ENCODE results near the gene PTPRD. TPM values are rescaled to one million over a fixed set of nuclear protein-coding genes. Genes with fewer than 3 reads are reported as not detected.

The PTPRD gene
- total RNA-seq, 1 experiment from 2014 or later, result 32.5 TPM

DNA sequence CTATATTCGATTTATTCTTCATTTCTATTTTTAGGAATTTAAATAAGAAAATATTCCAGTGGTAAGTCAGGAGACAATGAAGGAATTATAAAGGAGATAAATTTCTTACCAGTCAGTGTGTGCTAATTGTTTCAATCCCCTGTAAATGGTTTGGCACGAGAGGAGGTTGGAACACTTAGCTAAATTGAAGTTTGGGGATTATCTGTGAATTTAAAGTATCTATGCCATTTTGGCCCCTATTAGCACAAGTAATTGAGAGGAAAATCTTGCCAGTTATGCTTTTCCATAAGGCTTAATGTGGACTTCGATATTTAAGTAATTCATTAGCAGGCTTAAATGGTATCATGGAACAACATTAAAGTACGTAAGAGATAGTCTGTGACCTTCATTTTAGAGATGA lies 860.8 kb downstream of the PTPRD start:
- Histone ChIP-seq H2BK120ac (ENCODE audit: low read depth, low read length, poor library complexity, severe bottlenecking) (no peak overlapping the region), H3K23me2 (ENCODE audit: insufficient read length, low read depth, low read length, poor library complexity, severe bottlenecking) (no peaks in the 10 kb centered on the region), H2BK15ac (ENCODE audit: low read depth, low read length) (no peak overlapping the region), H2AK5ac (ENCODE audit: insufficient read length, low read length) (no peak overlapping the region), H3K27ac (ENCODE audit: insufficient read length, low read depth, low read length) (no peak overlapping the region), H3K9ac (ENCODE audit: extremely low read depth, insufficient read length, low read length) (no peak overlapping the region), H4K5ac (ENCODE audit: insufficient read length, low read depth, low read length) (no peak overlapping the region), H2BK20ac (ENCODE audit: low read depth, low read length, poor library complexity, severe bottlenecking) (no peak overlapping the region), H3K23ac (ENCODE audit: insufficient read length, low read depth, low read length) (no peak overlapping the region), H4K8ac (replicated peaks; ENCODE audit: insufficient read length, low read depth, low read length) (no peak overlapping the region), H3K56ac (ENCODE audit: insufficient read length, low read depth, low read length) (no peak overlapping the region), H3K4me1 (ENCODE audit: insufficient read depth, low read length) (no peaks in the 10 kb centered on the region), H3T11ph (ENCODE audit: low read length) (no peak overlapping the region), H3K4ac (ENCODE audit: low read depth, low read length) (no peak overlapping the region), H3K4me2 (ENCODE audit: insufficient read depth, insufficient read length, low read length) (no peak overlapping the region), H3K18ac (ENCODE audit: insufficient read length, low read depth, low read length) (no peak overlapping the region), H4K91ac (ENCODE audit: insufficient read length, low read depth, low read length) (no peak overlapping the region), H3K9me3 (ENCODE audit: control insufficient read depth, low read depth, low read length) (no peaks in the 10 kb centered on the region), H2BK12ac (ENCODE audit: insufficient read length, low read depth, low read length) (no peak overlapping the region), H3K79me2 (ENCODE audit: insufficient read depth, low read length) (no peaks in the 10 kb centered on the region), H2AFZ (ENCODE audit: low read length) (no peak overlapping the region), H4K20me1 (ENCODE audit: control insufficient read depth, insufficient read depth, insufficient read length) (no peaks in the 10 kb centered on the region), H3K27me3 (ENCODE audit: insufficient read depth, low read length) (no peaks in the 10 kb centered on the region), H3K14ac (ENCODE audit: insufficient read depth, low read length) (no peak overlapping the region), H3K79me1 (ENCODE audit: insufficient read depth, low read depth, low read length, poor library complexity, severe bottlenecking) (no peaks in the 10 kb centered on the region), H2BK5ac (ENCODE audit: insufficient read length, low read length) (no peak overlapping the region)
- TF ChIP-seq, protein P1, sequence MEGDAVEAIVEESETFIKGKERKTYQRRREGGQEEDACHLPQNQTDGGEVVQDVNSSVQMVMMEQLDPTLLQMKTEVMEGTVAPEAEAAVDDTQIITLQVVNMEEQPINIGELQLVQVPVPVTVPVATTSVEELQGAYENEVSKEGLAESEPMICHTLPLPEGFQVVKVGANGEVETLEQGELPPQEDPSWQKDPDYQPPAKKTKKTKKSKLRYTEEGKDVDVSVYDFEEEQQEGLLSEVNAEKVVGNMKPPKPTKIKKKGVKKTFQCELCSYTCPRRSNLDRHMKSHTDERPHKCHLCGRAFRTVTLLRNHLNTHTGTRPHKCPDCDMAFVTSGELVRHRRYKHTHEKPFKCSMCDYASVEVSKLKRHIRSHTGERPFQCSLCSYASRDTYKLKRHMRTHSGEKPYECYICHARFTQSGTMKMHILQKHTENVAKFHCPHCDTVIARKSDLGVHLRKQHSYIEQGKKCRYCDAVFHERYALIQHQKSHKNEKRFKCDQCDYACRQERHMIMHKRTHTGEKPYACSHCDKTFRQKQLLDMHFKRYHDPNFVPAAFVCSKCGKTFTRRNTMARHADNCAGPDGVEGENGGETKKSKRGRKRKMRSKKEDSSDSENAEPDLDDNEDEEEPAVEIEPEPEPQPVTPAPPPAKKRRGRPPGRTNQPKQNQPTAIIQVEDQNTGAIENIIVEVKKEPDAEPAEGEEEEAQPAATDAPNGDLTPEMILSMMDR (conservative IDR thresholded peaks at IDR 0.05), result no peak
- H3K4me3 Mint-ChIP-seq, result no peak overlapping the region
- no peak for DNase-seq
- no peaks in the 10 kb centered on the region for H3K36me3 Mint-ChIP-seq (ENCODE audit: insufficient read depth in 1 of 3, low read depth in 3 of 3)
- no CpG with 5 or more reads among the region's 4 CpGs for WGBS (ENCODE audit: extremely low coverage, insufficient read length, low lambda C conversion rate)
- no peaks in the 10 kb centered on the region for H3K9me3 Mint-ChIP-seq
- H3K4me1 Mint-ChIP-seq, result peaks cover 0 to 10% of the 10 kb centered on the region in 2 experiments; a peak in 3 of 4 replicates
- no peak overlapping the region for H3K27ac Mint-ChIP-seq
- no peaks in the 10 kb centered on the region for H3K27me3 Mint-ChIP-seq (ENCODE audit: low read depth)

All from H9 (cell line).